Measurements from ENCODE around the gene ACBD6.
"Not testable (repeated sequence)": the region's sequence is repeated elsewhere in the genome, so short reads cannot be mapped to it uniquely, and the experiment has no call there.

Gene ACBD6

GRCh38 chr1:180408128-180408527, 94.2 kb downstream of the ACBD6 start:
- DNase-seq = not testable (repeated sequence)

GRCh38 chr1:180407051-180407450, 95.3 kb downstream of the ACBD6 start:
- DNase-seq = peak; percentile 14

DNA sequence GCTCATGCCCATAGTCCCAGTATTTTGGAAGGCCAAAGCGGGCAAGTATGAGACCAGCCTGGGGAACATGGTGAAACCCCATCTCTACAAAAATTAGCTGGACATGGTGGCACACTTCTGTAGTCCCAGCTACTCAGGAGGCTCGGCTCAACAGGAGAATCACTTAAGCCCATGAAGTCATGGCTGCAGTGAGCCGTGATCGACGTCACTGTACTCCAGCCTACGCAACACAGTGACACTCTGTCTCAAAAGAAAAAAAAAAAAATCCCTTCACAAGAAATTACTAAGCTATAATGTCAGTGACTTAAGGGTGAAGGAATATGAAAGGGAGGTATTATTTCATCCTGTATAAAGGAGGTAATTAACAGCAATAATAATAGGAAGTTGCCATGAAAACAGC, 99.8 kb downstream of the ACBD6 start:
- DNase-seq = no peak

- no peak for DNase-seq
Observed at GRCh38 chr1:180402001-180402400, 100.4 kb downstream of the ACBD6 start.

DNA sequence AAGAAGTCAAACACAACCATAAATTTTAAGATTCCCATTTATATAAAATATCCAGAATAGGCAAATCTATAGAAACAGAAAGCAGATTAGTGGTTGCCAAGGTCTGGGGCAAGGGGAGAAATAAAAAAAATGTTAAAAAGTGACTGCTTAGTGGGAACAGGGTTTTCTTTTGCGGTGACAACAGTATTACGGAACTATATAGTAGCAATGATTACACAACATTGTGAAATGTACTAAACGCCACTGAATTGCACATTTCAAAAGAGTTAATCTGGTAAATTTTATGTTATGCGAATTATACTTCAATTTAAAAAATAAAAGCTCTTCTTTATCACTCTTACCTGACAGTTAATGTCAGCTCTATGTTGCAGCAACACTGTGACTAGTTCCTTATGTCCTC, 105.2 kb downstream of the ACBD6 start:
- no peak for DNase-seq

GRCh38 chr1:180392427-180393145, 109.8 kb downstream of the ACBD6 start:
- no peak for DNase-seq

GRCh38 chr1:180392020-180392419, 110.4 kb downstream of the ACBD6 start:
- DNase-seq = no peak

DNA sequence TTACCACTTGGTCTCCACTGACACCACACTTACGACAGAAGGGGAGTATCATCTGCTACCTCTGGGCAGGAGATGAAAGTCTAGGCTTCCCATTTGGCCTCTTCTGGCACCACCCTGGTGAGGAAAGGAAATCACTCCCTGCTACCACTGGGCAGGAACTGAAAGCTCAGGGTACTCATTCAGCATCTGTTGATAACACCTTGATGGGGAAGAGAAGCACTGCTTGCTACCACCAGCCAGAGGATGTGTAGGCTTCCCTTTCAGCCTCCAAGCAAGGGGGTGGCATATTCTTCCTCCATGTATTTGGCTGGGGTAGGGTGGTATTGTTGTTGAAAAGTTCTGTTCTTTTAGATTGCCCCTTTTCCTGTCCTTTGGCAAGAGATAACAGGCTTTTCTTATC, 115.0 kb downstream of the ACBD6 start:
- no peak for DNase-seq

- DNase-seq = no peak
Observed at GRCh38 chr1:180386745-180387367, 115.5 kb downstream of the ACBD6 start.

- no peak for DNase-seq
Observed at GRCh38 chr1:180385144-180385543, 117.2 kb downstream of the ACBD6 start.

GRCh38 chr1:180384286-180385005, 117.9 kb downstream of the ACBD6 start:
- DNase-seq = no peak

- no peak for DNase-seq
Observed at GRCh38 chr1:180382326-180383115, 119.9 kb downstream of the ACBD6 start.

DNA sequence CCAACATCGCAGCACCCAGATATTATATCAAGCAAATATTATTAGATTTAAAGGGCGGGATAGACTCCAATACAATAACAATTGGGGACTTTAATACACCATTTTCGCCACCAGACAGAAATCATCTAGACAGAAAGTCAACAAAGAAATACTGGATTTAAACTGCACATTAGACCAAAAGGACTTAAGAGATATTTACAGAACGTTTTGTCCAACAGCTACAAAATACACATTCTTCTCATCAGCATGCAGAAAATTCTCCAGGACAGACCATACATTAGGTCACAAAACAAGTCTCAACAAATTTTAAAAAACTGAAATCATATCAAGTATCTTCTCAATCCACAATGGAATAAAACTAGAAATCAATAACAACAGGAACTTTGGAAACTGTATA, 121.2 kb downstream of the ACBD6 start:
- DNase-seq = no peak

DNA sequence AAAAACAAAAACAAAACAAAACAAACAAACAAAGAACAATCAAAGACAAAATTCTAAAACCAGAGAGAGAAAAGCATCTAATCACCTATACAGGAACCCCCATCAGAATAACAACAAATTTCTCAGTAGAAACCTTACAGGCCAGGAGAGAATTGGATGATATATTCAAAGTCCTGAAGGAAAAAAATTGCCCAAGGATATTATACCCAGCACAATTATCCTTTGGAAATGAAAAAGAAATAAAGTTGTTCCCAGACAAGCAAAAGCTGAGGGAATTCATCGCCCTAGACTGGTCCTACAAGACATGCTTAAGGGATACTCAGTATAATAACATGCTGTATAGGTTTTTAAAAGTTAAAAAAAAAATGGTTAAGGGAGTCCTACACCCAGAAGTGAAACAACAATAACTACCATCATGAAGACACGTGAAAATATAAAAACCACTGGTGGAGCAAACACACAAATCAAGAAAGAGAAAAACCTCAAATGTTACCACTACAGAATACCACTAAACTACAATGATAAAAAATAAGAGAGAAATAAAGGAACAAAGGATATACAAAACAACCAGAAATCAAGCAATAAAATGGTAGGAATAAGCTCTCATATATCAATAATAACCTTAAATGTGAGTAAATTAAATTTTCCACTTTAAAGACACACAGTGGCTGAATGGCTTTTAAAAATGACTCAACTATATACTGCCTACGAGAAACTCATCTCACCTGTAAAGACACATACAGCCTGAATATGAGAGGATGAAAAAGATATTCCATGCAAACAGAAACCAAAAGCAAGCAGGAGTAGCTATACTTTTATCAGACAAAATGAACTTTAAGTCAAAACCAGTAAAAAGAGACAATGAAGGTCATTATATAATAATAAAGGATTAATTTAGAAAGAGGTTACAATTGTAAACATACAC, 121.9 kb downstream of the ACBD6 start:
- DNase-seq = no peak

DNA sequence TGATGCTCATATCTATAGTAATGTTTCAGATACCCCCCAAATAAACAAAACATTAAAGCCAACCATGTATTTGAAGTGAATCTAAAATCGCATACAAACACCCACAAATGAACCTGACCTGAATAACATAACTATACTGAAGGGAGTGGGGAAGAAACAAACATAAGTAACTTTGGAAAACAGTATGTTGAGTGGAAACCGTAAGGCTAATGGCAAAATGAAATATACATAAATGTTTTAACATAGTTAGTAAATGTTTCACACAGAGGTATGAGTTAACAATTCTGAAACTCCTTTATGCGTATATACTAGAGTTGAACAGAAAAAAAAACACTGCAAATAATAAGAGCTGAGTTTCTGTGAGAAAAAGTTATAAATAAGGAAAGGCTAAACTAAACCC, 125.6 kb downstream of the ACBD6 start:
- no peak for DNase-seq

- DNase-seq = no peak
Observed at GRCh38 chr1:180376253-180376652, 126.1 kb downstream of the ACBD6 start.

DNA sequence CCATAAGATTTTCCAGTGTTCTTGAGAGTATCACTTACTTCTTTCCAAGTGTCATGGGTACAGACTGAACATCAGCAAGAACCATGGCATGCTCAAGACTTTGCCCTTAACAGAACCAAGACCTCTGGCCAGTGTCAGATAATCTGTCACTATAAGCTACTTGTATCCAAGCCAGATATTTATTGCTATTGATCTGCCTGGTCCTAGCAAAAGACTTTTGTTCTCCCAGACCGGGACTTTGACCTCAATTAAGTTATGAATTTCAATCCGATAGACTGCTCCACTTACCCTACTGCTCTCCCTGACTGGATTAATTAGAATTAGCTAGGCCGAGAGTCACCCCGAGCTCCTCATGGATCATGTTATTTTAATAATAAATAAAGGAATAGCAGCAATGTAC, 129.6 kb downstream of the ACBD6 start:
- DNase-seq = peak; percentile 70

DNA sequence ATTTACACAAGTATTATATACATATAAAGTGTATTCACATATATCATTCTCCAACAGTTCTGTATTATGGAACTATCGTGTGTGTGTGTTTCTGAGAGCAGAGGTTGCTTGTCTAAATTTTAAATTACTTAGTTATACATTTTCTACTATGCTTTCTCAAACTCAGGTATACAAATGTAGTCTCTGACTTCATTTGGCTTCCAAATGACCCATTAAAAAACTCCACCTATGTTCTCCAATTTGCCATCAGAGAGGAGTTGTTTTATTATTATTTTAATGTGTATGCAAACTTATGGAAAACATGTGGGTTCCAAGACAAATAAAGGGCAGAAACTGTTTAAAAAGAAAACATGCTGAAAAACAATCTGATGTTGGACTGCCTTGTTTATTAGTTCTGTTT, 131.8 kb downstream of the ACBD6 start:
- DNase-seq = no peak

GRCh38 chr1:180370188-180370587, 132.2 kb downstream of the ACBD6 start:
- DNase-seq = no peak

DNA sequence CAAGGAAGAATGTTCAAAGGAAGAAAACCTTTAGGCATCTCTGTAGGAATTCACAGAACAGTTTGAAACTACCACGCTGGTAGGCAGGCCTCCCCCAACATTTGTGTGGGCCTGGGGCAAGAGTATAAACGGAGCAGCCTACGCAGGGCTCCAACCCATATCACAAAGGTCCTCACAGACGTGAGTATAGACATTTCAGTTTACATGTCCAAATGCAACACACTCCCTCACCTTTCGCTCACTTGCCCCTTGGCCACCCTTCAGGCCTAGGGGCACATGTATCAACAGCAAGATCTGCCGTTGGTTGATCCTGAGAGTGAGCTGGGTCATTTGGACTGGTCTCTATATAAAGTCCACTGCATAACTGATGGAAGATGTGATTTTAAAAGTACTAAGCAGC, 133.3 kb downstream of the ACBD6 start:
- no peak for DNase-seq

DNA sequence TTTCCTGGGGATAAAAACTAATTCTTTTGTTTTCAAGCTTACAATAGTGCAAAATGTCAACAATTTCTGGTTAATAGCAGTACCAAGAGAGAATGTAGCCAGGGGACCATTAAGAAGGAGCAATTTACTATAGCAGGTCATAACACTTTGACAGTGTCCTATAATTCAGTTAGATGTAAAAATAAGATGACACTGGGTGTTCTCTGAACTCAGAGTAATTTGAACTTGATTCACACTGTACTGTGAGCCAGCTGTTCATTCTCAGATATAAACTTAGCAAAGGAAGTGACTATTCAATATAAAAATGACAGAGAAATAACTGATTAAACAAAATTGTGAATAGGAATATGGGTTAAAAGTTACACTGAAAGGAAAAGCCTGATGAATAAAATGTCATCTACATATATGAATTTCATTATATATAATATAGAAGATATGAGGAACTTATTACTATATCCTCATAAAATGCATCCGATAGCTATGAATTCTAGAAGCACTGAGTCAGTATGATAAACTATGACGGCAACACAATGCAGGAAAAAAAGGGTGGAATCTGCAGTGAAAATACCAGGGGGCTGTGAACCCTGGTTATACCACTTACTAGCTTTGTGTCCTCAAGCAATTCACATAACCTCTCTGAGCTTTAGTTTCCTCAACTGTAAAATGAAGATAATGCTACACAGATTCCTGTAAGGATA, 135.9 kb downstream of the ACBD6 start:
- DNase-seq = no peak

DNA sequence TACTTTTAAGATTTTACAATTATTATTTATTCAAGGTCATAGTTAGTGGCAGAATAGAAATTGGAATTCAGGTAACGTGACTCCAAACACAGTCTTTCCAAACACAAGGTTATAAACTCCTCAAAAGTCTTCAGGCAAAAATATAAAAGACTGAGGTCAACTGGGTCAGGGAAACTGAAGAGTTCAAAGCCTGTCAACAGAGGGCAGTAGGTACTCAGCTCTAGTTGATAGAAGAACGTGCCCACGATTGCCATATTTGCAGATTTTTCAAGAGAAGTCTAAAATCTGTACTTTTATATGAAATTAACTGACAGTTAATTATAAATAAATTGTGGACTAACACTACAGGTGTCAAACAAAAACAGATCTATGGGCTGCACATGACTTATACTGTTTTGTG, 137.3 kb downstream of the ACBD6 start:
- peak; percentile 55 for DNase-seq
